Endodermal cell (in vitro differentiated cells): ENCODE results near the gene GALNT17. TPM values are rescaled to one million over a fixed set of nuclear protein-coding genes. Genes with fewer than 3 reads are reported as not detected.

ENCODE experiments used
- DNase-seq: peaks from one replicate; pipeline ENCODE4 v3.0.0-alpha.2; 2017
- H3K27ac ChIP-seq: 2 replicates; pipeline ENCODE4 v1.5.1; 2013; ENCODE audit warnings: mild to moderate bottlenecking, low read depth, low read length, moderate library complexity
- H3K27me3 ChIP-seq: 2 replicates; pipeline ENCODE4 v1.6.1; 2013; ENCODE audit warnings: mild to moderate bottlenecking, low read length, moderate library complexity; ENCODE audit not compliant: insufficient read depth, control insufficient read depth, poor library complexity, severe bottlenecking
- H3K36me3 ChIP-seq: 2 replicates; pipeline ENCODE4 v1.7.0; 2013; ENCODE audit warnings: mild to moderate bottlenecking, low read length, moderate library complexity; ENCODE audit not compliant: control insufficient read depth, insufficient read depth
- H3K4me1 ChIP-seq: one replicate; pipeline ENCODE4 v1.7.0; 2013; ENCODE audit warnings: low read length; ENCODE audit not compliant: control insufficient read depth, insufficient read depth
- H3K4me3 ChIP-seq: 2 replicates; pipeline ENCODE4 v1.5.1; 2013; ENCODE audit warnings: mild to moderate bottlenecking, low read length, moderate library complexity
- H3K9ac ChIP-seq: 2 replicates; pipeline ENCODE4 v1.6.1; 2013; ENCODE audit warnings: mild to moderate bottlenecking, low read length, moderate library complexity; ENCODE audit not compliant: poor library complexity, severe bottlenecking; ENCODE audit errors: extremely low read depth
- H3K9me3 ChIP-seq: 2 replicates; pipeline ENCODE4 v1.6.1; 2013; ENCODE audit warnings: mild to moderate bottlenecking, low read length, moderate library complexity; ENCODE audit not compliant: control insufficient read depth
- H3K27ac Mint-ChIP-seq: 2 replicates; pipeline ENCODE4 v1.8.0; 2020; ENCODE audit warnings: mixed read lengths
- H3K27me3 Mint-ChIP-seq: 2 replicates; pipeline ENCODE4 v1.8.0; 2021; ENCODE audit warnings: mild to moderate bottlenecking, mixed read lengths; ENCODE audit not compliant: insufficient read depth
- H3K36me3 Mint-ChIP-seq: 2 replicates; pipeline ENCODE4 v1.8.0; 2020; ENCODE audit warnings: low read depth, mixed read lengths
- H3K4me1 Mint-ChIP-seq: 2 replicates; pipeline ENCODE4 v1.8.0; 2020; ENCODE audit warnings: mixed read lengths
- H3K4me3 Mint-ChIP-seq: 2 replicates; pipeline ENCODE4 v1.8.0; 2020; ENCODE audit warnings: mild to moderate bottlenecking, moderate library complexity, mixed read lengths
- H3K9me3 Mint-ChIP-seq: 2 replicates; pipeline ENCODE4 v1.8.0; 2020; ENCODE audit warnings: mild to moderate bottlenecking, mixed read lengths
- WGBS, 2 experiments: methylation state at CpG; one replicate each; pipeline versions ENCODE4 v1.1.5 to v1.1.7; 2013; ENCODE audit warnings: missing lambda C conversion rate in 2 of 2, mixed read lengths in 1 of 2; ENCODE audit not compliant: insufficient coverage in 1 of 2, insufficient read length in 1 of 2; 5-methylcytosine and 5-hydroxymethylcytosine counted together
- total RNA-seq, 2 donors: library from RNA; stranded (reverse); fragmentation: NEBNext Ultra II Directional in 1 of 2; extraction: Animal tissue kit (Norgen Biotek cat#: 25700) in 1 of 2; gene quantifications; 2 replicates in 1 of 2; 3 replicates in 1 of 2; pipeline ENCODE4 v1.2.1, GENCODE V29; 2021
- TF ChIP-seq, protein P1 (sequence below): fragments of 200-600 bp; sonication (generic); conservative IDR thresholded peaks from 2 replicates; pipeline ENCODE4 v1.5.0; 2021; ENCODE audit warnings: antibody characterized with exemption, mild to moderate bottlenecking

Gene GALNT17
- total RNA-seq, 2 donors from 2014 or later = 60.4 to 61.3 TPM

DNA sequence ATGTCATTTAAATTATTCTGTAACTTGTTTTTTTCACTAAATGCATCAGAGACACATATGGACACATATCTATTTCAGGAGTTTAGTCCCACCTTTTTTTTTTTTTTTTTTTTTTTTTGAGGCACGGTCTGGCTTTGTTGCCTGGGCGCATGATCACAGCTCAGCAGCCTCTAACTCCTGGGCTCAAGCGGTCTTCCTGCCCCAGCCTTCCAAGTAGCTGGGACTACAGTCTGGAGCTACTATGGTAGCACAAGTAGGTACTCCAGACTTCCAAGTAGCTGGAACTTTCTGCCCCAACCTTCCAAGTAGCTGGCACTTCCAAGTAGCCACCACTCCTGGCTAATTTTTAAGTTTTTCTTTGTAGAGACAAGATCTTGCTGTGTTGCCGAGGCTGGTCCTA lies 407.7 kb downstream of the GALNT17 start:
- Mint-ChIP-seq H3K4me3 (no peak overlapping the region), H3K27ac (no peak overlapping the region), H3K27me3 (no peaks in the 10 kb centered on the region), H3K4me1 (peaks cover 21% of the 10 kb centered on the region), H3K9me3 (peaks cover 11% of the 10 kb centered on the region), H3K36me3 (peaks cover 24% of the 10 kb centered on the region)
- H3K27me3 ChIP-seq = no peaks in the 10 kb centered on the region
- WGBS, 2 experiments = 93 to 95% methylated on average over 3 to 4 of the region's 4 CpGs
- H3K36me3 ChIP-seq = peaks cover 23% of the 10 kb centered on the region
- H3K4me1 ChIP-seq = no peaks in the 10 kb centered on the region
- H3K9ac ChIP-seq = no peak overlapping the region
- TF ChIP-seq, protein P1, sequence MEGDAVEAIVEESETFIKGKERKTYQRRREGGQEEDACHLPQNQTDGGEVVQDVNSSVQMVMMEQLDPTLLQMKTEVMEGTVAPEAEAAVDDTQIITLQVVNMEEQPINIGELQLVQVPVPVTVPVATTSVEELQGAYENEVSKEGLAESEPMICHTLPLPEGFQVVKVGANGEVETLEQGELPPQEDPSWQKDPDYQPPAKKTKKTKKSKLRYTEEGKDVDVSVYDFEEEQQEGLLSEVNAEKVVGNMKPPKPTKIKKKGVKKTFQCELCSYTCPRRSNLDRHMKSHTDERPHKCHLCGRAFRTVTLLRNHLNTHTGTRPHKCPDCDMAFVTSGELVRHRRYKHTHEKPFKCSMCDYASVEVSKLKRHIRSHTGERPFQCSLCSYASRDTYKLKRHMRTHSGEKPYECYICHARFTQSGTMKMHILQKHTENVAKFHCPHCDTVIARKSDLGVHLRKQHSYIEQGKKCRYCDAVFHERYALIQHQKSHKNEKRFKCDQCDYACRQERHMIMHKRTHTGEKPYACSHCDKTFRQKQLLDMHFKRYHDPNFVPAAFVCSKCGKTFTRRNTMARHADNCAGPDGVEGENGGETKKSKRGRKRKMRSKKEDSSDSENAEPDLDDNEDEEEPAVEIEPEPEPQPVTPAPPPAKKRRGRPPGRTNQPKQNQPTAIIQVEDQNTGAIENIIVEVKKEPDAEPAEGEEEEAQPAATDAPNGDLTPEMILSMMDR = no peak
- no peak overlapping the region for H3K27ac ChIP-seq
- DNase-seq = no peak
- no peaks in the 10 kb centered on the region for H3K9me3 ChIP-seq
- H3K4me3 ChIP-seq = no peak overlapping the region

DNA sequence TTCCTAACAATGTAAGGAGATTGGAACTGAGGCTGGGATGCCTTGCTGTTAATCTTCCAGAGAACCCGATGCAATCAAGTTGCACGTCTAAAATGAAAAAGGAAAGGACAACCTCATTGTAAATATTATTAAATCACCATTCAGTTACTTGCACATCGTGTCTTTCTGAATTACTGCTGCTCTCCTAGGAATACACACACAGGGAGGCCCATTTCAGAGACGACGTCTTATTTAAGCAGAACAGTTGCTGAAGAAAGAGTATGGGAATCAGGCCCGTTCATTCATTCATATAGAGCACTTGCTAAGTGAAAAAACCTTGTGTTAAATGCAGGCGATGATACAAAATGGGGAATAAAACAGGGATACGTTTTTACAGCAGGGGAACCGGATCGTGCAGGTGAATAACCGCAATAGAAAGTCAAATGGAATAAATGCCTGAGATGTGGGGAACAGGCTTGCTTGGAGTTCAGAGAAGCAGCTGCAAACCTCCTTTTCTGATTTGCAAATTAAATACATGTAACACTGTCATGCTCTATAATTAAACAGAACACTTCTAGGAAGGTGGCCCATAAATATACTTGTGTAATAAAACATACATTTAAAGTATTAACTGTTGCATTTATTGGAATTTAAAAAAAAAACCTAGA lies 409.9 kb downstream of the GALNT17 start:
- no peak overlapping the region for H3K9ac ChIP-seq
- no peaks in the 10 kb centered on the region for H3K27me3 ChIP-seq
- DNase-seq = no peak
- peaks cover 21% of the 10 kb centered on the region for H3K4me1 Mint-ChIP-seq
- no peaks in the 10 kb centered on the region for H3K9me3 Mint-ChIP-seq
- no peak overlapping the region for H3K4me3 ChIP-seq
- peaks cover 13% of the 10 kb centered on the region for H3K36me3 ChIP-seq
- H3K36me3 Mint-ChIP-seq = peaks cover 12% of the 10 kb centered on the region
- no peak overlapping the region for H3K27ac ChIP-seq
- no peak overlapping the region for H3K4me3 Mint-ChIP-seq
- no peaks in the 10 kb centered on the region for H3K4me1 ChIP-seq
- 92 to 96% methylated on average over 9 to 11 of the region's 11 CpGs for WGBS, 2 experiments
- H3K27ac Mint-ChIP-seq = peak overlapping the region; percentile 45
- TF ChIP-seq, protein P1 = no peak
- no peaks in the 10 kb centered on the region for H3K27me3 Mint-ChIP-seq
- H3K9me3 ChIP-seq = peaks cover 5% of the 10 kb centered on the region

DNA sequence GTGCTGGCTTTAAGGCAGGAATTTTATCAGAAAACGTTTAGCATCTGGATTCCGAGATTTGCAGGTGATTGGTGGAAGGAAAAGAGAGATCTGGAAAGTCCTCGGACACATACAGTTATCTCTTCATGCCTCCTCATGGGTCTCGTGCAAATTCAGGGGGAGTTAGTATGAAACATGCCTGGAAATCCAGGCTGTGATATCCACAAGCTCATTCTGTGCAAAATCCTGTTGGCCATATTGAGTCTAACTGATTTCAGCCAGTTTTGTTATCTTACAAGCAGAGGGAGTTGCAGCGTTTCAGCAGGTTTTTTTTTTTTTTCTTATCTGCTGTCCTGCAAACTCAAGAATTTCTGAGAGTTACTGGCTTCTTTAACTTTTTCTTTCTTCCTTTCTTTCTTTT lies 411.5 kb downstream of the GALNT17 start:
- H3K27me3 ChIP-seq = no peaks in the 10 kb centered on the region
- Mint-ChIP-seq H3K4me3 (no peak overlapping the region), H3K4me1 (peaks cover 19% of the 10 kb centered on the region), H3K36me3 (peaks cover 13% of the 10 kb centered on the region), H3K27ac (peak overlapping the region; percentile 20), H3K27me3 (no peaks in the 10 kb centered on the region), H3K9me3 (peaks cover 2% of the 10 kb centered on the region)
- peaks cover 10% of the 10 kb centered on the region for H3K9me3 ChIP-seq
- no peak overlapping the region for H3K9ac ChIP-seq
- H3K4me1 ChIP-seq = no peaks in the 10 kb centered on the region
- no peak overlapping the region for H3K27ac ChIP-seq
- H3K36me3 ChIP-seq = peaks cover 9% of the 10 kb centered on the region
- no peak overlapping the region for H3K4me3 ChIP-seq
- 84 to 88% methylated on average over 5 of the region's 5 CpGs for WGBS, 2 experiments
- no peak for DNase-seq
- TF ChIP-seq, protein P1 = no peak
